SKM-1 (cell line): ENCODE data around the gene FBF1.
"Not testable (repeated sequence)": the region's sequence is repeated elsewhere in the genome, so short reads cannot be mapped to it uniquely, and the experiment has no call there.

ENCODE experiments used
- DNase-seq: peaks from one replicate; lab custom pipeline; 2025; ENCODE audit not compliant: unreplicated experiment; lab: John Stamatoyannopoulos, UW

The FBF1 gene

GRCh38 chr17:75876938-75877751, 63.7 kb downstream of the FBF1 start:
- DNase-seq = no peak

GRCh38 chr17:75876190-75876937, 64.5 kb downstream of the FBF1 start:
- DNase-seq = no peak

- no peak for DNase-seq
These were observed 65.0 kb downstream of the FBF1 start for GRCh38 chr17:75875940-75876189.

- no peak for DNase-seq
These were observed 65.5 kb downstream of the FBF1 start for GRCh38 chr17:75875182-75875939.

- DNase-seq = no peak
These were observed 66.3 kb downstream of the FBF1 start for GRCh38 chr17:75874323-75875181.

GRCh38 chr17:75873587-75874322, 67.1 kb downstream of the FBF1 start:
- no peak for DNase-seq

GRCh38 chr17:75872434-75873351, 68.1 kb downstream of the FBF1 start:
- no peak for DNase-seq

GRCh38 chr17:75870228-75870627, 70.6 kb downstream of the FBF1 start:
- DNase-seq = not testable (repeated sequence)

- no peak for DNase-seq
These were observed 71.3 kb downstream of the FBF1 start for GRCh38 chr17:75869282-75870141.

GRCh38 chr17:75868730-75869281, 72.0 kb downstream of the FBF1 start:
- not testable (repeated sequence) for DNase-seq

GRCh38 chr17:75865404-75866188, 75.2 kb downstream of the FBF1 start:
- DNase-seq = not testable (repeated sequence)

- DNase-seq = not testable (repeated sequence)
These were observed 76.0 kb downstream of the FBF1 start for GRCh38 chr17:75864887-75865286.

GRCh38 chr17:75864448-75864871, 76.4 kb downstream of the FBF1 start:
- DNase-seq = no peak

GRCh38 chr17:75861927-75862317, 78.9 kb downstream of the FBF1 start:
- DNase-seq = no peak
